SU-DHL-6 (cell line): ENCODE data around the gene STK10.
"Not testable (repeated sequence)": the region's sequence is repeated elsewhere in the genome, so short reads cannot be mapped to it uniquely, and the experiment has no call there.

Experiments
- H2AFZ ChIP-seq: fragments of 200-600 bp; sonication (generic); 2 replicates; pipeline ENCODE4 v1.6.1; 2014; ENCODE audit warnings: low read depth, mild to moderate bottlenecking, moderate library complexity, mixed read lengths, antibody characterized with exemption, low read length; ENCODE audit not compliant: severe bottlenecking
- H3F3A ChIP-seq: fragments of 200-600 bp; shearing (Covaris generic); 2 replicates; pipeline ENCODE4 v1.6.0; 2016; ENCODE audit warnings: antibody characterized with exemption, mild to moderate bottlenecking; ENCODE audit not compliant: insufficient read depth
- H3K27ac ChIP-seq: fragments of 200-600 bp; sonication (generic); 2 replicates; pipeline ENCODE4 v1.5.1; 2016; ENCODE audit warnings: low read depth, mild to moderate bottlenecking, low read length, moderate library complexity, mixed read lengths
- H3K27me3 ChIP-seq: fragments of 200-600 bp; sonication (generic), shearing (Covaris generic); 2 replicates; pipeline ENCODE4 v1.6.0; 2014; ENCODE audit warnings: mild to moderate bottlenecking, low read length
- H3K36me3 ChIP-seq: fragments of 200-600 bp; sonication (generic); 2 replicates; pipeline ENCODE4 v1.6.1; 2014; ENCODE audit warnings: mild to moderate bottlenecking, low read length, mixed read lengths
- H3K4me2 ChIP-seq: fragments of 300-600, 200-600 bp; shearing (Covaris generic), sonication (generic); 2 replicates; pipeline ENCODE4 v1.6.0; 2014; ENCODE audit warnings: low read length, low read depth, mild to moderate bottlenecking; ENCODE audit not compliant: poor library complexity, severe bottlenecking
- H3K4me3 ChIP-seq: fragments of 200-600 bp; sonication (generic); 2 replicates; pipeline ENCODE4 v1.5.1; 2014; ENCODE audit warnings: antibody characterized with exemption, low read length, mild to moderate bottlenecking, mixed read lengths; ENCODE audit not compliant: insufficient read depth, poor library complexity, severe bottlenecking
- H3K79me2 ChIP-seq: fragments of 200-600 bp; sonication (generic); 2 replicates; pipeline ENCODE4 v1.6.1; 2014; ENCODE audit warnings: mild to moderate bottlenecking, low read length, moderate library complexity; ENCODE audit not compliant: insufficient read depth
- H3K9ac ChIP-seq: fragments of 200-600 bp; sonication (generic); 2 replicates; pipeline ENCODE4 v1.7.0; 2014; ENCODE audit warnings: mild to moderate bottlenecking, low read length
- H3K9me2 ChIP-seq: fragments of 200-600 bp; sonication (generic); replicated peaks from 2 replicates; pipeline ENCODE4 v1.6.1; 2014; ENCODE audit warnings: low read length; ENCODE audit not compliant: insufficient read depth
- H3K9me3 ChIP-seq: fragments of 200-600 bp; sonication (generic); 2 replicates; pipeline ENCODE4 v1.6.1; 2014; ENCODE audit warnings: low read length, mixed read lengths; ENCODE audit not compliant: insufficient read depth
- H4K20me1 ChIP-seq: fragments of 200-600 bp; sonication (generic); 2 replicates; pipeline ENCODE4 v1.6.1; 2014; ENCODE audit warnings: low read depth, mild to moderate bottlenecking, antibody characterized with exemption, low read length, moderate library complexity, mixed read lengths
- CTCF ChIP-seq: fragments of 200-600 bp; sonication (generic); IDR thresholded peaks from one replicate; pipeline ENCODE4 v1.5.1; 2017; ENCODE audit warnings: antibody characterized with exemption, mild to moderate bottlenecking, low read length, moderate library complexity; ENCODE audit not compliant: insufficient read depth, poor library complexity, severe bottlenecking
- EZH2phosphoT487 ChIP-seq: fragments of 200-600 bp; sonication (generic), shearing (Covaris generic); conservative IDR thresholded peaks from 2 replicates; pipeline ENCODE4 v1.6.1; 2018; ENCODE audit warnings: mild to moderate bottlenecking, antibody characterized with exemption, low read length, moderate library complexity, mixed read lengths

STK10 gene

GRCh38 chr5:172156541-172156994, 31.5 kb downstream of the STK10 start:
- Histone ChIP-seq H2AFZ (no peak overlapping the region), H3K27ac (no peak overlapping the region), H3F3A (0 out of 2 replicates have a peak, but pooled peaks cover 5% of the 10 kb centered on the region), H3K9ac (no peak overlapping the region), H3K36me3 (peaks cover 5% of the 10 kb centered on the region; the same call in 1 of the 2 replicates), H4K20me1 (no peaks in the 10 kb centered on the region), H3K79me2 (peaks cover 56% of the 10 kb centered on the region), H3K9me3 (no peaks in the 10 kb centered on the region), H3K9me2 (no peaks in the 10 kb centered on the region), H3K27me3 (no peaks in the 10 kb centered on the region), H3K4me2 (no peak overlapping the region), H3K4me3 (no peak overlapping the region)
- TF ChIP-seq CTCF (no peak), EZH2phosphoT487 (no peak)

GRCh38 chr5:172155101-172155500, 32.9 kb downstream of the STK10 start:
- H3K4me3 ChIP-seq, H3K27me3 ChIP-seq, H3K36me3 ChIP-seq, H2AFZ ChIP-seq, H3K27ac ChIP-seq, H3K9ac ChIP-seq, H4K20me1 ChIP-seq, H3K9me3 ChIP-seq, H3K9me2 ChIP-seq, H3F3A ChIP-seq: not testable (repeated sequence)
- H3K4me2 ChIP-seq: peak overlapping the region; percentile 7
- H3K79me2 ChIP-seq: peaks cover 52% of the 10 kb centered on the region

DNA sequence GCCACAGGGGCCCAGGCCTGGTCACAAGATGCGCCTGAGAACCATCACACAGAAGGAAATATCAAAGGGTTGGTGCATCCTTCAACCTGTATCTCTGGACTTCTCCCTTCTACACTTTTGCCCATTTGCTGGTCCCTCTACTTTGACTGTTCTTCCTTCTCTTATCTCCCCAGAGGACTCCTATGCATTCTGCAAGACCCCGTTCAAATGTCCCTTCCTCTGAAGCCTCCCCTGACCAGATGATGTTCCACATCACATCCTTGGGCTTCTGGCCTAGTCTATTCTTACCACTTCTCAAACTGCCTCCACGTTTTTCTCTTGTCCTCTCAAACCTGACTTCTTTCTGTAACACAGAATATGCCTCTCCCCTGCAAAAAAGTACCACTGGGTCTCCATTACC, 34.3 kb downstream of the STK10 start:
- Histone ChIP-seq H3K4me3 (no peak overlapping the region), H3K9ac (no peak overlapping the region), H4K20me1 (no peaks in the 10 kb centered on the region), H3K79me2 (peaks cover 43% of the 10 kb centered on the region), H3K4me2 (no peak overlapping the region), H3K9me3 (no peaks in the 10 kb centered on the region), H3K27me3 (no peaks in the 10 kb centered on the region), H3K36me3 (peaks cover 5% of the 10 kb centered on the region; the same call in 1 of the 2 replicates), H2AFZ (no peak overlapping the region), H3K9me2 (no peaks in the 10 kb centered on the region), H3K27ac (no peak overlapping the region), H3F3A (0 out of 2 replicates have a peak, but pooled peaks cover 2% of the 10 kb centered on the region)
- TF ChIP-seq EZH2phosphoT487: no peak
- TF ChIP-seq CTCF: no peak

- peaks cover 37% of the 10 kb centered on the region; the same call in 1 of the 2 replicates for H3K79me2 ChIP-seq
- H3F3A ChIP-seq: no peaks in the 10 kb centered on the region
- peaks cover 5% of the 10 kb centered on the region; the same call in 1 of the 2 replicates for H3K36me3 ChIP-seq
- no peaks in the 10 kb centered on the region for H3K9me2 ChIP-seq
- no peaks in the 10 kb centered on the region for H3K9me3 ChIP-seq
- no peak overlapping the region for H3K4me2 ChIP-seq
- no peak overlapping the region for H2AFZ ChIP-seq
- no peak overlapping the region for H3K9ac ChIP-seq
- H3K4me3 ChIP-seq: no peak overlapping the region
- H3K27ac ChIP-seq: no peak overlapping the region
- H4K20me1 ChIP-seq: no peaks in the 10 kb centered on the region
- TF ChIP-seq CTCF (no peak), EZH2phosphoT487 (no peak)
- no peaks in the 10 kb centered on the region for H3K27me3 ChIP-seq
Observed at GRCh38 chr5:172151661-172152210, 36.3 kb downstream of the STK10 start.
